GM10847 (cell line): Measurements from ENCODE around the gene CYBB.

Experiments used
- POLR2A ChIP-seq: IDR thresholded peaks from 2 replicates; pipeline ENCODE4 v1.6.1; 2011; ENCODE audit not compliant: insufficient read length; ENCODE audit errors: extremely low read depth

Gene CYBB

DNA sequence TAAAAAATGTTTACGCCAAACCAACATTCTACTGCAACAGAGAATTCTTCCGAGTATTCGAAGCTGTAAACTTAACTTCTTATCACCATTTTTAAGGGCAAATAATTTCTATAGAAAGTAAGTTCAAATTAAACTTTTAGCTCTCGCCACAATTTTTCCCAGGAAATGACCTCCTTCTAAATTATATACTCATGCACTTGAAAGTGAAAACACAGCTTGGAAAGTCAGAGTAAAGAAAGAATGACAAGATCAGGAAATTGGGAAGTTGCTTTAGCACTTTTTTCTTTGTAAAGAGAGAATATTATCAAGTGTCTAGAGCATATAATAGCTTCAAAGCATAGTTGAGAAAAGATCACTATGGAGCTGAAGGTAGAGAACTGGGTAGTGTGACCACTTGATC lies 1.2 kb downstream of the CYBB start:
- no peak for TF ChIP-seq POLR2A

DNA sequence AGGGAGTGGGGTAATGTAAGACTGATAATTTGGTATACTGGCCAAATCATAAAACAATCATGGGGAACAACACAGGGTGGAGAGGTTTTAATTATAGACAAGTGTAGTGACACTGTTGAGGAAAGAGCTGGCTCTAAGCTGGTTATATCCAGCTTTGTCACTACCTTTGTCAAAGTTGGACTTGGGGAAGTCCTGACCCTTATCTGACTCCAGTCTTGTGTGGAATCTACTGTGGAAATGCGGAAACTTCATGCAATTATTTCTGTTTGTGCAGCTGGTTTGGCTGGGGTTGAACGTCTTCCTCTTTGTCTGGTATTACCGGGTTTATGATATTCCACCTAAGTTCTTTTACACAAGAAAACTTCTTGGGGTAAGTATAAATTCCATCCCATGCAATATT lies 2.0 kb downstream of the CYBB start:
- no peak for TF ChIP-seq POLR2A

DNA sequence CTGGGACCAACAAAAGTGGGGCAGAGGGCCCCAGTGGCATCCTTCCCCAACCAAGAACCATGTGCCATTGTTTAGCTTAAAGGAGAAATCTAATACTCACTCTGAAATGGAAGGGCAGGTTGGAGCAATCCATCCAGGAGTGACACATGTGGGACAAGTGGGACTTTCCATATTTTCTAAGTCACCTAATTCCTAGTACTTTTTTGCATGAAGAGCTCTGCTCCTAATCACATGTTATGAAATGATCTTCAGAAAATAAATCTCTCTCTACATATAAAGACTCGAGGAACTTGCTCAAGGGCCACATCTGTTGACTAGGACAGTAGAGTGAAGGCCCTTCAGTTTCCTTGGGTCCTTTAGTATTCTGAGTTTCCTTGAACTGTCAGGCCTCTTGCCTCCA lies 2.5 kb downstream of the CYBB start:
- TF ChIP-seq POLR2A: no peak

DNA sequence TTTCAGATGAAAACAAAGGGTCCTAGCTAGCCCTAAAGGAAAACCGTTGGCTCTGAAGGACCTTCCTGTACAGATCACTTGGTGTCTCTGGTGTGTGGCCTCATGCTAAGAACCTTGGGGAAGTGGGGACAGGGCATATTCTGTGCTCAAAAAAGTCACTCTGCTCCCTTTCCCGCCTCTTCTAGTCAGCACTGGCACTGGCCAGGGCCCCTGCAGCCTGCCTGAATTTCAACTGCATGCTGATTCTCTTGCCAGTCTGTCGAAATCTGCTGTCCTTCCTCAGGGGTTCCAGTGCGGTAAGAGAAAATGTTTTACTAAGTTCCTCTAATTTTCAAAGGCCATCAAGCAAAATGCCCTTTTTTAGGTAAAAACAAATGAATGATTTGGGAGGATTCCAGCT lies 3.4 kb downstream of the CYBB start:
- TF ChIP-seq POLR2A: no peak

DNA sequence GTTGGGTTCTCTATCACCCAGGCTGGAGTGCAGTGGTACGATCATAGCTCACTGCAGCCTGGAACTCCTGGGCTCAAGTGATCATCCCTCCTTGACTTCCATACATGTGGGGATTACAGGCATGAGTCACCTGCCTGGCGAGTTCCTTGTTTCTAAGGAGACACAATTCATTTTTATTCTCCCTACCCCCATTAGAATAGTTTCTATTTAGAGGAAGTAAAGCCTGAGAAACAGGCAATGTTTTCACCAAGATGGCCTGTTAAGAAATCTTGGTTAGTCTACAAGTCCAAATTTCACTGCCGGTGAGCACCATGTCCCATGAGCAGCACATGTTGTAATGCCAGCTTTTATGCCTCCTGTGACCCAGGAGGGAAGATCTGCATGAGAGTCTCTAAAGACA lies 5.7 kb downstream of the CYBB start:
- no peak for TF ChIP-seq POLR2A

DNA sequence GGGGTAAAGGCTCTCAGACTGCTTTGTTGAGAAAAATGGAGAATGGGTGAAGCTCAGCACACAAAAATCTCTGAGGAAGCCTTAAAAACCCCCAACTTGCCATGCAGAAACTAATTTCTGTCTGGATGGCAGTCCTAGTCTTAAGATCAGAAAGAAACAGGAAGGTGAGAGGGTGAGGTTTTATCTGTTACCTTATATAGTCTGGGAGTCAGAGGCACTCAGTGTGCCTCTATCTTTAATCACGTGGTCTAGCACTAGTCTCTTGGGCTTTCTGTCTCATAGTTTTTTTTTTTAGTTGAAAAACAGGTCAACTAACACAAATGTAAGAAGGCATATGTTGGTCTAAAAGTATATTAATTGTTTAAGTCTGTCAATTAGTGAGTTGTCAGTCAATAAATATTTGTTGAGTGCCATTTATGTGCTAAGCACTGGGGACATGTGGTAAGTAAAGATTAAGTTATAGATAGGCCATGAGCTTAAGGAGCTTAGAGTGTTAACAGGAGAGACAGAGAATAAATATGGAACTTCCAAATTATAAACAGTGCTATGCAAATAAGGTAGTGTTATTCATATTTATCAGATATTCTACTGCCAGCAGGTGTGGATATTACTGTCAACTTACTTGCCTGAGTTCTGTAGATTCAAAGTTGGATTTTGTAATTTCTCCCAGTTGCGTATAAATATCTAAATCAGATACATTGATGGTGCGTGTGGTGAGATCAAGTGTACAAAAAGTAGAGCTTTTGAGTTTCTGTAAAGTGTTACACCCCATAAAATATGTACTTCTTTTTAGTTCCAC lies 7.0 kb downstream of the CYBB start:
- no peak for TF ChIP-seq POLR2A

DNA sequence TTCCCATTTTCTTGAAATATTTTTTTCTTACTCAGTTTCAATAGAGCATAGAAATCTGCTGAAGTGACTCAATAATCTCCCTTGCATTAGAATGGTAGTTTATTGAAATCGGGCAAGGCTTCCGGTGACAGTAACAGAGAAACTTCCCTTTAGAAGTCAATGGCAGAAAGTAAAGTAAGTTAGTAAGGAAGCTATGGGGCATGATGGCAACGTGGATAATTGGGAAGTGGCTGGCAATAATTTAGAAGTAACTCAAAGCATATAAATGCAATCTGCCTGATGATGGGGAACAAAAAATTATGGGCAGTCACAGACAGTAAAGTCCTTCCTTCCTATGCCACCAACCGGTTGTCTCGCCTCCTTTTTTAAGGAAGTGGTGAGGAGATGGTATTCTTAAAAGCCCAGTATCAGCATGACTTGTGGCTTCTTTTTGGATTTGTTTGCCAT lies 7.6 kb downstream of the CYBB start:
- TF ChIP-seq POLR2A: no peak

DNA sequence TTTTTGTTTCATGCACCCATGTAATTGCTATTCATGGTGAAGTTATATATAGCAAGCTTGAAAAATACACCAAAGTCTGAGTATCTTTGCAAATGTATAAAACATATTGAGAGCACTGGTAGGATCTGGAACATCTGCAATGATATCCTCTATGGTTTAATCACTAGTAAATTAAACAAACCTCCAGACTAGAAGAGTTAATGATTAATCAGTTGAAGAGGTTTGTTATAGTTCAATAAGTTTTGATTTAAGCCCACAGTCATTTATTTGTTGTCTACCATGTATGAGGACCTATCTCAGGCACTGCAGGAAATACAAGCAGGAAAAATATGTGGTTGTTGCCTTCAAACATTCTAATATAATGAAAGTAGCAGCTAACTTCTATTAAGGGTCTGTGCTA lies 16.5 kb downstream of the CYBB start:
- no peak for TF ChIP-seq POLR2A

DNA sequence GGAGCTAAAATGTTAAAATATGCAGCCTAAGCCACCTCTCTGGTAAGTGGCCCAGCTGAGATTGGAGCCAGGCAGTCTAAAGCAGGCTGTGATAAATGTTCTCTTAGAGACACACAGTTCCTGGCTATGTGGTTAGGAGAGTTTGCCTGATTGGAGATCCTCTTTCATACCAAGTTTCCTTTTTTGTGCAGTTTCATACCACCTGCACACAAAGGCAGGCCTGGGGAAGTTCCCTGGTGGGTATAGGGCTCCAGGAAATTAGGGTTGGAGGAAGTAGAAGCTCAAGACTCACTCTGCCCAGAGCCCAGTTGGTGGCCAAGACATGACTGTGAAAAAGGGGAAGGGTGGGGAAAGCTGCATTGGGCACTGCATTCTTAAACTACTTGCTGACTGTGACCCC lies 16.9 kb downstream of the CYBB start:
- TF ChIP-seq POLR2A: no peak

DNA sequence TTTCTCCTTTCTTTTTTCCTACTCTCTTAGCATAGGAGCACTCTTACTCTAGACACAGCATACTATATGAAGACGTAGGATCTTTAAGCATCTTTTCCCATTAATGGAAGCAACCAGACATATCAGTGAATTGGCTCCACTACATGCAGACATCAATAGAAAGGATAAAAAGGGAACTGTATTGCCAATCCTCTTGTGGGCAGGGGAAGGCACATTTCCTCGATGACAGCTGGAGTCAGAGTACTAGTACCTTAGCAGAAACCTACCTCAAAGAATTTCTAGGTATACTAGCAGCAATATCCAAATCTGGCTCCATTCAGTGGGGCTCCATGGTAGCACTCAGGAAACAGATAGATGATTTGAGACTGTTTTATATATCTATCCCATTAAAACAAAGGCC lies 20.1 kb downstream of the CYBB start:
- TF ChIP-seq POLR2A: no peak

DNA sequence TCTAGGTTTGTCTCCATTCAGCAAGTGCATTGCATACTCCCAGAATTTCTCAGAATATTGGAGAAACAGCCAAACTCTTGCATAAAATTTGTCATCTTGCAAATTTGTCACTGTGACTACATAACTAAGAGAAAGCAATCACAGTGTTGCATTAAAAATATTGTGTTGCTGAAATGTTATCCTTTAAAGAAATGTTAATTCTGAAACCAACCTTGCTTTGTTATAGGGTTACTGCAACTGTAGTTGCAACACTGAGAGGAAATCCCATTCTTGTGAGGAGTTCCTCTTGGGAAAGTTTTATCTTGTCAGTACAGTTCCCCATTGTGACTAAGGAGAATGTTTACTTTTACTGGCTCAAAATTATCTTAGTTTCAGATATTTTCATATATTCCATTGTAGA lies 20.9 kb downstream of the CYBB start:
- TF ChIP-seq POLR2A: no peak

DNA sequence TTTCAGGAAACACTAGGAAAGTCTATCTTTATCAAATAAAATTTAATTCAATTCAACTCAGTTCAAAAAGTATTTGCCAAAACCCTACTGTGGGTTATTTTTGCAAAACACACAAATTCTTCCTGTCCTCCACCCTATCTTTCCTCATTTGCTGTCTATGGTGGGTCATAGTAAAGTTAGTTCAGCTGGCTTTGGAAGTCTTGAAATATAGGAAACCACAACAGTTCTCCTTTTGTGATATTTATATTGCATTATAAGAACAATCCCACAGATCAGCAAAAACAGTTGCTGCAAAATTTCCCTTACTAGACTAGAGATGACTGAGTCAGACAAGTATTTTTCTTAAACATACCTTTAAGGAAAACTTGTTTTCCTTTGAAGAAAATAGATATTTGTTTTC lies 22.2 kb downstream of the CYBB start:
- TF ChIP-seq POLR2A: no peak

DNA sequence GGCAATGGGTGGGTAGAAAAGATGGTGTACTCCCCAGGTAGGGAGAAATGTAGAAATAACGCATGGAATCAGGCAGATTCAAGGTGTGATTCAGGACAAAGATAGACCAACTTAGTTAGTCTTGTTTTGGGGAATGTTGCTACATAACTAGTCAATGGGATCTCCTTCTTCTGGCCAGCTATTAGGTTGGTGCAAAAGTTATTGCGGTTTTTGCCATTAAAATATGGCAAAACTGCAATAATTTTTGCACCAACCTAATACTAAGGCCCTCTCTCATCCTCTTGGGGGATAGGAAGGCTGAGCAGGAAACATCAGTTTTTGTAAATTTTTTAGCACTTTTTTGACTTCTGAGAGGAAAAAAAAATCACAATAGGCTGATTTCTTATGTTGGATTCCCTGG lies 23.2 kb downstream of the CYBB start:
- no peak for TF ChIP-seq POLR2A

DNA sequence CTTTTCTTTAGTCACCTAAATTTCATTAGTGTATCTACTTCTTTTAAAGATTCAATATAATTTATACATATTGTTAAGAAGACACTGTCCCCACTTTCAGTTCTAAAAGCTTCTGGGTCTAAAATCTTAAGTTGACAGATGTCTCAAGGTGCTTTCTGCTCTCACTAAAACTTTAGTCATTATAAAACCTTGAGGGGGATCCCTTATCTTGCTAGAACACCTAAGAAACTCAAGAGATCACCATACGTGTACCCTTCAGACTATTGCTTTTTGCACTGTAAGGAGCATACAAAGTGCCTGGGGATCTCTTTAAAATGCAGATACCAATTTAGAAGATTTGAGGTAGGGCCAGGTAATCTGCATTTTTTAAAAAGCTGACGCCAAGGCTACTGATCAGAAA lies 30.1 kb downstream of the CYBB start:
- no peak for TF ChIP-seq POLR2A

DNA sequence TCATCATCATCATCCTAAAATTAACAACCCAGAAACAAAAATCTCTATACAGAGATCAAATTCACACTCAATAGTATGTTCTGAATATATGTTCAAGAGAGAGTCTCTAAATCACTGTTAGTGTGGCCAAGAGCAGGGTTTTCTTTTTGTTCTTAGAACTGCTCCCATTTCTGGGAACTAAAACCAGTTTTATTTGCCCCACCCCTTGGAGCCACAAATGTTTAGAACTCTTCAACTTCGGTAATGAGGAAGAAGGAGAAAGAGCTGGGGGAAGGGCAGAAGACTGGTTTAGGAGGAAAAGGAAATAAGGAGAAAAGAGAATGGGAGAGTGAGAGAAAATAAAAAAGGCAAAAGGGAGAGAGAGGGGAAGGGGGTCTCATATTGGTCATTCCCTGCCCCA lies 32.3 kb downstream of the CYBB start:
- no peak for TF ChIP-seq POLR2A

DNA sequence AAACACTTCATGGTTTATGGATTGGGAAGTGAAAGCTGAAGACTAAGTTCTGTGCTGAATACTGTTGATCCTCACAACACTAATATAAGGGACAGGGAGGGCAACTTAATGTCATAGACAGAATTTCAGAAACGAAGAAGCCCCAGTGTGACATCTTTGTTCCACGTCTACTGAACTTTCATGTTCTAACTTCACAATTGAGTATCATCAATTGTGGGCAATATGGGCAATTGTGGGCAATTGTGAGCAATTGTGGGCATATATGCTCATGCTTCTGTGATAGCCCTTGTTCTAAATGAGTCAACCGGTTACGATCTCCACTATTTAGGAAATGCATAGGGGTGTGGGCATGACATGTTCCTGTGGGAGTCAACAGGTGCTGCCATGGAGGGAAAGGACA lies 33.7 kb downstream of the CYBB start:
- no peak for TF ChIP-seq POLR2A

DNA sequence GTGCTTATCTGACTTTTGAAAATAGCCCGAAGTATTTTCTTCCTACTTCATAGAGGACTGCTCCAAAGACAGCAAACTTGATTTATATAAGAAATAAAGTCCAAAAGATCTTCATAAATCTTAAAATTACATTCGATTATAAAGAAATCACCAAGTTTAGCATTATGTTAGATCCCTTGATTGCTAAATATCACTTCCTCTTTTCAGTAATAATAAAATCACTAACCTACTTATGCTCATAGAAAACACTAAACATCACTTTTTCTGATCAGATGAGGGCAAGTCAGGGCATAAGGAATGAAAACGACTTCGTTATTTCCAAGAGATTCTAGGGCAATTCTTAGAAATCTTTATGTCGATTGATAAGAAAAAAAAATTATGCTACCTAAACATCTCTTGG lies 35.5 kb downstream of the CYBB start:
- no peak for TF ChIP-seq POLR2A

DNA sequence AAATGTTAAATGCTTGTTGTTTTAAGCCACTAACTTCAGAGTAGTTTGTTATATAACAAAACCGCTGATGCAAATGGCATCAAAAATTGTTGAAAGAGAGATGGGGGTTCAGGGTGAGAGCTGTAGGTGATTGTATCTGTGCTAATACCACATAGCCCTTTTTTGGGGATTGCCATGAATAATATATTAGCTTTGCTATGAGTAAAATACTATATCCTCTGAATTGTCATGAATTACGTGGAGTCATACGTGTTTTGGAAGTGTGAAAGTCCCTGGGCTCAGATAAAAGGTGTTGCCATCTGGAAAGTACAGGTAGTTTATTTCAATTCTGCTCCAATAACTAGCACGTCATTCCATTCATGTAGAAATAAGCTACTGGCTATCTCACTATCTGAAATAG lies 36.9 kb downstream of the CYBB start:
- no peak for TF ChIP-seq POLR2A

DNA sequence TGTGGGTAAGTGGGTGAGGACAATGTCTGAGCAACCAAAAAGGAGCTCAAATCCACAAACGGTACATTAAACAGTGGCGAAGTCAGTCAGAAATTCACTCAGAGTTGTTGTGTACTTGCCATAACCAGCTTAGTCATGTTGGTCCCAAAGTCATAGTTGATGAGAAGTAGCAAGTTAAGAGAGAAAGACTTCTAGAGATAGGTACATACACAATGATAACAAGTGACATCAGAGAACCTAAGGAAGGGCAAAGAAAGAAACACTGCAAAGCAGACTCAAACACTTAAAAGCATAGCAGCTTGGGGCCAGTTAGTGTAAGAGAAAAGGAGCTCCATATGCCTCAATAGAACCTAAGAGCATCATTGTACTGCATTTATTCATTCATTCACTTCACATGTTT lies 37.3 kb downstream of the CYBB start:
- no peak for TF ChIP-seq POLR2A
